GM19397 (cell line): Measurements from ENCODE around the gene KLHL4.
"Not testable (repeated sequence)": the region's sequence is repeated elsewhere in the genome, so short reads cannot be mapped to it uniquely, and the experiment has no call there.

Experiments used
- ATAC-seq: cut with Tn5 transposase; IDR thresholded peaks from one replicate; pipeline ENCODE4 v1.9.1; 2021; ENCODE audit warnings: mild to moderate bottlenecking, moderate library complexity; ENCODE audit not compliant: unreplicated experiment

The KLHL4 gene

DNA sequence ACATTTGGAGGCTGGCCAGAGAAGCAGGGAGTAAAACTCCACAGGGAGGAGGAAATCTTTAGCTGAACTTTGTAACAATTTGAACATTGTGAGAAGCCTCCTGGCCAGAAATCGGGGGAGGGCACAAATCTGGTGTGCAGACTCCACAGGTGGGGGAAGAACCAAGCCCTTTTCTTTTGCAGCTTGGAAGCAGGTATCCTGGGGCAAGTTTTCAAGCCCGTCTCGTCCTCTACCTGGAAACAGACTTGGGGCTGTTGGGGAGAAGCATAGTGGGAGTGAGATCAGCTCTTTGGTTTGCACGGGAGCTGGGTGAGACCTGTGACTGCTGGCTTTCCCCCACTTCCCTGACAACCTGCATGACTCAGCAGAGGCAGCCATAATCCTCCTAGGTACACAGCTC is 123.8 kb downstream of the KLHL4 start:
- not testable (repeated sequence) for ATAC-seq

DNA sequence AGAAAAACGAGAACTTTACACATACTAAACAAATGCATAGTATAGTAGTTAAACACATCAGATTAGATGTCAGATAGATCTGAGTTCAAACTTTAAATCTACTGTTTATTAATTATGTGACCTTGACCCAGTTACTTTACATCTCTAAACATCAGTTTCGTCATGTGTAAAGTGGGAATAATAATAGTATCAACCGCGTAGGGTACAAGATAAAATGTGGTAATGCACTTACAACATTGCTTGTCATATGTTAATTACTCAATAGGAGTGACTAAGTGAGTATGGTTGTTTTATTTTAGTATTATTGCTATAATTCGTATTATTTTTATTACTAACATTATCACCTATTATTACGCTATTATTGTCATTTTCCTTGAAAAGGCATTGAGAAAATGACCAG is 144.2 kb downstream of the KLHL4 start:
- ATAC-seq, result no peak

DNA sequence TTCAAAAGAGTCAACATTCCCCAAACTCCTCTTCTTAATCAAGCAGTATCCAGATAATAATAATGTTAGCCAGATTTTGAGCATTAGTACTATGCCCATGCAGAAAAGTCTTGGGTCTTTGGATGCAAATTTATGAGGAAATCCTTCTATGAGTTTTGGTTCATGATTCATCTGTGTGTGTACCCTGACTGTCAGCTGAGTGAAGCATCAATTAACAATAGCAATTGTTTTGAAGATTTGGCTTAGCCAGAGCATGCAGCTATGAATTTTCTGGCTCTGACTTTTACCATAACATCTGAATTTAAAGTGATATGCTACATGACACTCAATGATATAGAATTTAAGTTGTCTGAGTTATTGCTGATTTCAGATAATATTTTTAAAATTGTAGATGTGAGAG is 145.8 kb downstream of the KLHL4 start:
- no peak for ATAC-seq

DNA sequence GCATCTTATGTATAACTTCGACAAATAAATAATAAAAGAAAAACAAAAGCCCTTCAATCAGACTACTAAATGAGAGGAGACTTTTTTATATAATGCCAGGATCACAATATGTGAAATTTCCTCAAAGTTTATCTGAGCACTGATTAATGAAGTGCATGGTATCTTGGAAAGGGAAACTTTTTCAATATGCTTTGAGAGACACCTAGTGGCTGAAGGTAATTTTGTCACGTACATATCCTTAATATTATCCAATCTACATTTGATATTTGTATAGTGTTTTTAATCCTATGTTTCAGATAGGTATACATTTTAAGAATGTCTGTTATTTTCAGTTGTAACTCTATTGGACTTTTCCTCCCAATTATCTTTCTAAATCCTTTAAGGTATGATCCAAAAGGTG is 146.8 kb downstream of the KLHL4 start:
- ATAC-seq, result no peak

GRCh38 chrX:87679849-87680248 is 162.2 kb downstream of the KLHL4 start:
- ATAC-seq, result no peak

GRCh38 chrX:87687703-87688102 is 170.1 kb downstream of the KLHL4 start:
- no peak for ATAC-seq

DNA sequence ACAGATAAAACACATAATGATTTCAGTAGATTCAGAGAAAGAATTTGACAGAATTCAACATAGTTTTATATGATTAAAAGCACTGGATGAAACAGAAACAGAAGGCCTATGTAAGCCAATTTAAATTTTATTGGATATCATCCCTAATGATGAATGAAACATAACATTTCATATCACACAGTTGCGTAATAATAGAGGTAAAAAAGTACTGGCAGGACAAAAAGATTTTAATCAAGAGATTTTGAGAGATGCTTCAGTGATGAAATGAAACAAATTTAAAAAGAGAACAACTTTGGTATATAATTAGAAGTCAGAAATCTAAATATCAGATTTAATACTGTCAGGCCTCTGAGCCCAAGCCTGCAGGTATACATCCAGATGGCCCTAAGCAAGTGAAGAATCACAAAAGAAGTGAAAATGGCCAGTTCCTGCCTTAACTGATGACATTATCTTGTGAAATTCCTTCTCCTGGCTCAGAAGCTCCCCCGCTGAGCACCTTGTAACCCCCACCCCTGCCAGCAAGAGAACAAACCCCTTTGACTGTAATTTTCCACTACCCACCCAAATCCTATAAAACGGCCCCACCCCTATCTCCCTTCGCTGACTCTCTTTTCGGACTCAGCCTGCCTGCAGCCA is 170.6 kb downstream of the KLHL4 start:
- not testable (repeated sequence) for ATAC-seq

- not testable (repeated sequence) for ATAC-seq
Observed at GRCh38 chrX:87689218-87689617, 171.6 kb downstream of the KLHL4 start.

DNA sequence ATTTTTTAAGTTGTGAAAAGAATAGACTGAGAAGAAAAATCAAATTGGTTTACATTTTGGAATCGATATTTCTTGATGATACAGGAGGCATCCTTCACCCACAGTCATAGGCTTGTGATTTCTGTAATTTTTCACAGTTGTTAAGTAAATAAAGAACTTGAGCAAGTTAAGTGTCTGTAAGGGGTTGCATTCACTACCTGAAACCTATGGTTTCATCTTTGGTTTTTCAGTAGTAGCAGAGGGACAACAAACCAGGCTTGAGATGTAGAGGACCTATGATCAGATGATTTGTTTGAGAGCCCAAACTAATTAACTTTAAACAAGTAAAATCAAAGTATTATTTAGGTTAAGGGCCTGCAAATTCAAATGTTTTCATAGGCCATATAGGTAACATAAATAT is 175.6 kb downstream of the KLHL4 start:
- ATAC-seq, result no peak

GRCh38 chrX:87697409-87697808 is 179.8 kb downstream of the KLHL4 start:
- no peak for ATAC-seq

DNA sequence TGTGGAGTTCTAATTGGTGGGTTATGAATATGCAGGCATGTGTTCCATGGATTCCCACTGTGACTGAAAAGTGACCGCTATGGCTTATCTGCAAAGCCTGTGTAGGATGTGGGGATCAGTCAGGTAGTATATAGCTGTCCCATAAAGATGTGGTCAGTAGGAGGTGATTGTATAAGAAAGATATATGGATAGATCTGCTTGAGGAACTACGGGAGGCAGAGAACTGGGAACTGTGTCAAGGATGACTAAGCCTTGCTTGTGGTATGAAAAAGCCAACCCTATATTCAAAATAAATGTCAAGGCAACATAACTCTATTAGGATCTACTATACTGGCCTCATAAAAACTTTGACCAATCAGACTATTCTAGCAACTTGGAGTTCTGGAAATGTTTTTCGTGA is 185.2 kb downstream of the KLHL4 start:
- no peak for ATAC-seq

DNA sequence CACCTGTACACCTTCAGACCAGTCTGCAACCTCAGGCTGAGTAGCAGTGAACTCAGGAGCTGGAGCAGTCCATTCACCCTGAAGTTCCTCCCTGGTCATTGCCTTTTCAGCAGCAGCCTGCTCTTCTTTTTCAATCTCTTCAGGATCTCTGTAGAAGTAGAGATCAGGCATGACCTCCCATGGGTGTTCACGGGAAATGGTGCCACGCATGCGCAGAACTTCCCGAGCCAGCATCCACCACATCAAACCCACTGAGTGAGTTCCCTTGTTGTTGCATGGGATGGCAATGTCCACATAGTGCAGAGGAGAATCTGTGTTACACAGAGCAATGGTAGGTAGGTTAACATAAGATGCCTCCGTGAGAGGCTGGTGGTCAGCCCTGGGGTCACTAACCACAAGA is 185.9 kb downstream of the KLHL4 start:
- not testable (repeated sequence) for ATAC-seq

GRCh38 chrX:87706134-87706533 is 188.5 kb downstream of the KLHL4 start:
- ATAC-seq, result no peak

GRCh38 chrX:87710580-87710979 is 193.0 kb downstream of the KLHL4 start:
- ATAC-seq, result no peak
